Measurements from ENCODE around the gene TPK1.
"Not testable (repeated sequence)": the region's sequence is repeated elsewhere in the genome, so short reads cannot be mapped to it uniquely, and the experiment has no call there.

TPK1 gene

GRCh38 chr7:144821067-144821466, 14.8 kb downstream of the TPK1 start:
- peak; percentile 85 to 86 for ATAC-seq

GRCh38 chr7:144820552-144820951, 15.3 kb downstream of the TPK1 start:
- ATAC-seq, result peak in 1 of 2 donors; percentile 8

GRCh38 chr7:144819566-144819965, 16.3 kb downstream of the TPK1 start:
- no peak for ATAC-seq

GRCh38 chr7:144818511-144818910, 17.3 kb downstream of the TPK1 start:
- ATAC-seq, result peak; percentile 36 to 37

GRCh38 chr7:144817001-144817400, 18.9 kb downstream of the TPK1 start:
- no peak for ATAC-seq

- no peak for ATAC-seq
Observed at GRCh38 chr7:144814299-144814698, 21.6 kb downstream of the TPK1 start.

- ATAC-seq, result peak; percentile 79 to 82
Observed at GRCh38 chr7:144812379-144813283, 23.2 kb downstream of the TPK1 start.

GRCh38 chr7:144805627-144806239, 30.1 kb downstream of the TPK1 start:
- no peak for ATAC-seq

- not testable (repeated sequence) for ATAC-seq
Observed at GRCh38 chr7:144800678-144801436, 35.0 kb downstream of the TPK1 start.

- ATAC-seq, result no peak
Observed at GRCh38 chr7:144796919-144797318, 38.9 kb downstream of the TPK1 start.

- ATAC-seq, result no peak
Observed at GRCh38 chr7:144792050-144792449, 43.8 kb downstream of the TPK1 start.

- no peak for ATAC-seq
Observed at GRCh38 chr7:144791488-144791887, 44.4 kb downstream of the TPK1 start.

GRCh38 chr7:144787127-144787526, 48.7 kb downstream of the TPK1 start:
- no peak for ATAC-seq

GRCh38 chr7:144786522-144786921, 49.3 kb downstream of the TPK1 start:
- ATAC-seq, result peak; percentile 30 to 46

GRCh38 chr7:144786079-144786478, 49.8 kb downstream of the TPK1 start:
- no peak for ATAC-seq

- no peak for ATAC-seq
Observed at GRCh38 chr7:144785521-144785920, 50.3 kb downstream of the TPK1 start.

- ATAC-seq, result no peak
Observed at GRCh38 chr7:144784943-144785342, 50.9 kb downstream of the TPK1 start.

- no peak for ATAC-seq
Observed at GRCh38 chr7:144784441-144784840, 51.4 kb downstream of the TPK1 start.

- no peak for ATAC-seq
Observed at GRCh38 chr7:144782883-144783282, 53.0 kb downstream of the TPK1 start.

- no peak for ATAC-seq
Observed at GRCh38 chr7:144780071-144780608, 55.7 kb downstream of the TPK1 start.

GRCh38 chr7:144777889-144778288, 58.0 kb downstream of the TPK1 start:
- ATAC-seq, result not testable (repeated sequence)

- peak in 1 of 2 donors; percentile 38 for ATAC-seq
Observed at GRCh38 chr7:144777005-144777839, 58.6 kb downstream of the TPK1 start.

Measured in activated CD4-positive, CD25-positive, alpha-beta regulatory T cell treated with anti-CD3 and anti-CD28 coated beads, Interleukin-2, amount 50 U/mL, for 24 hours (primary cell).